HG03342 (cell line): ENCODE data around the gene TPP2.

Experiments used
- ATAC-seq: cut with Tn5 transposase; IDR thresholded peaks from one replicate; pipeline ENCODE4 v1.9.1; 2021; ENCODE audit warnings: mild to moderate bottlenecking, moderate library complexity; ENCODE audit not compliant: unreplicated experiment

Gene TPP2

GRCh38 chr13:102651892-102652291 lies 55.1 kb downstream of the TPP2 start:
- no peak for ATAC-seq

GRCh38 chr13:102654756-102655155 lies 58.0 kb downstream of the TPP2 start:
- ATAC-seq, result no peak

GRCh38 chr13:102657630-102658029 lies 60.8 kb downstream of the TPP2 start:
- ATAC-seq, result no peak

DNA sequence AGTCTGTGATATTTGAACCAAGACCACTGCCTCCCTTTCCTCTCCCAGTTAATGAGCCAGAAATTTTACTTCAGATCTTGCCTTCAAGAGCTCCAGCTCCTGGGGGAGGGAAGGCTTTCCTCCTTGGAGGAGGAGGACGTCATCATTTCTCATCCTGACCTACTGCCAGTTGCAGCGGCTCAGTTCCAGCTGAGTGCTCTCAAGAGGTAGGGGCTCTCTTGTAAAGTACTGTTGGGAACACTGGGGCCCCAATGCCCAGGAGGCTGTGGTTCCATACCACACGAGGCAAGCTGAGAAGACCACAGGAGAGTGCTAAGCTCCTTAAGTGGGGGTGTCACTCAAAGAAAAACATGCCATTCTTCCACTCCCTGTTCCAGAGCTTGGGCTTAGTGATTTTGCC lies 61.9 kb downstream of the TPP2 start:
- ATAC-seq, result no peak

DNA sequence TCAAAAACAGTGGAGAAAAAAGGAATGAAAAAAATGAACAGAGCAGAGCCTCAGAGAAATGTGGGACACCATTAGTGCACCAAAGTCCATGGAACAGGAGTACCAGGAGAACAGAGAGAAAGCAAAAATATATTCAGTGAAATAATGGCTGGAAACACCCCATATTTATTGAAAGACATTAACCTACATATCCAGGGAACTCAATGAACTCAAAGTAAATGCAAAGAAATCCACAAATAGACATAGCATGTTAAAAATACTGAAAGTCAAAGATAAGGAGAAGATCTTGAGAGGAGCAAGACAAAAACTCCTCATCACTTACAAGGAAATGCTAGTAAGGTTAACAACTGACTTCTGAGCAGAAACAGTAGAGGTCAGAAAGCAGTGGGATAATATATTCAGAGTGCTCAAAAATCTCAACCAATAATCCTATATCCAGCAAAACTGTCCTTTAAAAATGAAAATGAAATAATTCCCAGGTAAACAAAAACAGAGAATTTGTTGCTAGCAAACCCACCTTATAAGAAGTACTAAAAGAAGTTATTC lies 62.5 kb downstream of the TPP2 start:
- no peak for ATAC-seq

DNA sequence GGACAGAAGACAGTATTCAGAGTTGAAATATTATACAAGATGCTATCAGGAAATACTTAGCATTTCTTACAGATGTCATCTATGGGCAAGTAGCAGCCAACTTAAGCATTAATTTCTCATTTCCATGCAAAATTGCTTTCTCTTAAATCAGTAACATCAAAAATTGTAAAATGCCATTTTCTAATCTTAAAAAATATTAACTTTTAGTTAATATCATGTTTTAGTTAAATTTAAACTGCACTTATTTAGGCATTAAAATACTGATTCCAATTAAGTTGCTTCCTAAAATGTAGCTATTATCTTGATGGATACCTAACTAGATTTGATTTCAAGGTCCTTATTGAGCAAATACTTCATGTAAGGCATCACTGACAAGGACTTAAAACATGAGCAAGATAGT lies 70.2 kb downstream of the TPP2 start:
- ATAC-seq, result no peak

DNA sequence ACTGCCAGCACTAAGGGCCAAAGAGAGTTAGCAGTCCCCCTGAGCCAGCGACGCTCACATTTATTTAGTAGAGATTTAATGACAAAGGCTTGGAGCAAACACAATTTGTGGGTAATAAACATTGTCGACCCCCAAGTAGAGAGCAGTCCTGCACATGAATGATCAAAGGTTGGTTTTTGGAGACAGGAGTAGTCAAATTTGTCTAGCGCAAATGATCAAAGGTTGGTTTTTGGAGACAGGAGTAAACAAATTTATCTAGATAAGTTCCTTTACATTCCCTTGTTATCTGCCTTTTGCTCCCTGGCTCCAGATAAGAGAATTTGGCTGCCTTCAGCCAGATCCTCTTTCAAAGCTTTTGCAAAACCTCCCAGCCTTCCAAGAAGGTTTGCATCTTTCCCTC lies 71.1 kb downstream of the TPP2 start:
- ATAC-seq, result no peak

- ATAC-seq, result no peak
Measured at GRCh38 chr13:102670130-102670529, 73.3 kb downstream of the TPP2 start.

DNA sequence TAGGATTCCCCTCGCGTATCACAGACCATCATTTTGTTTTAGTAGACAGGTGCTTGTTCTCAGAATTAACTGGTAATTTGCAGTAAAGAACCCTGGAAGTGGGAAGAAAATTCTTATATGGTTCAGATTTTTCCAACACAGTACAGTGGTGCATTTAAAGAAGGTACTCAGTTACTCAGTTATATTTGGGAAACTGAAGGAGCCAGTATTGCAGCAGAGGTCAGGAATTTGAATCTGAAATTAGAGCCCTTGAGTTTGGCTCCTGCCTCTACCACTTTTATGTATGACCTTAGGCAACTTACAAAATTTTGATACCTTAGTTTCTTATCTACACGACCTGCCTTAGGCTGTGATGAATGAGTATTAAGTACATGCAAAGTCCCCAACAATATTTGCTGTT lies 78.3 kb downstream of the TPP2 start:
- ATAC-seq, result no peak

DNA sequence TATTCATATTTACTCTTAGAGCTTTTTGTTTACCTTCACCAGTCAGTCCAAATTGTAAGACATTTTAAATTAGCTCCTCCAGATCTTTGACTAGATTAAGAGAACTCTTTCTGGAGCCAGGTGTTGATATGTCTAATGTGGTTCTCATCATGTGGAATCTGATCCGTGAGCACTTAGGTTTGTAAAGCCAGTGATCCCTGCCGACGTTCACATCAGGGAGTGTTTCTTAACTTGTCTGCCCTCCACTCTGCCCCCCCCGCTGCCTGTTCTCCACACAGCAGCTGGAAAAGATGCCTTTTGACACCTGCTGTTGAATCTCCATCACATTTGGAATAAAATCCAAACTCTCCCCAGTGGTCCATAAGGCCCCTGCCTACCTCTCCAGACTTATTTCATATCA lies 80.3 kb downstream of the TPP2 start:
- ATAC-seq, result no peak

DNA sequence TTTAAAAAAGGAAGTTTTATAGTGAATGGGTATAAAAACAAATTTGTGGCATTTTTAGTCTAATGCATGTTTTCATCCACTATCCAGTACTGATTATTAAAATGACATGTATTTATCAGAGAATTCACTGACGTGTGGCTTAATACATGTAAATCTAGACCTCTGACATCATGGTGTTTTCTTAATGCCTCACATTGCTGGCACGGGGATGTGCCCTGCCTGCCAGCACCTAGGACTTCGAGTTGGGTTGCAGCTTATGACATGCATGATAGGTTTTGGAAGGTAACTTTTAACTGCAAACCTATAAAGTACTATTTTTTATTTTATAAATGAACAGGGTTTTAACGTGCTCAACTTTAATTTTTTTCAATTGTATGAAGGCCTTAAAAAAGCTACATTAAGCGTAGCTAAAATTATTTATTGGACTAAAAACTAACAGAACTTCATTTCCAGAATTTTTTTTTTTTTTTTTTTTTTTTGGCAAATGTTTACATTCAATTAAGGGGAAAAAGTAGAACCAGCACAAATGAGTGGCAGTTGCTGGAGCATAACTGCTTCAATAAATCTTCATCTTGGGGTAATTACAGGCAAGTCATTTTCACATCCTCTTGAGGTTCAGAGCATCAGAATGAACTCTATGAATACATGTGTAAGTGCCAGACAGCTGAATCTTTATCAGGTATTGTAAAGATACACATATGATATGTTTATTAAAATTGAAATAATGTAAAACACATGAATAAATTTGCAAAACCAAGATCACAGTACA lies 81.7 kb downstream of the TPP2 start:
- no peak for ATAC-seq

DNA sequence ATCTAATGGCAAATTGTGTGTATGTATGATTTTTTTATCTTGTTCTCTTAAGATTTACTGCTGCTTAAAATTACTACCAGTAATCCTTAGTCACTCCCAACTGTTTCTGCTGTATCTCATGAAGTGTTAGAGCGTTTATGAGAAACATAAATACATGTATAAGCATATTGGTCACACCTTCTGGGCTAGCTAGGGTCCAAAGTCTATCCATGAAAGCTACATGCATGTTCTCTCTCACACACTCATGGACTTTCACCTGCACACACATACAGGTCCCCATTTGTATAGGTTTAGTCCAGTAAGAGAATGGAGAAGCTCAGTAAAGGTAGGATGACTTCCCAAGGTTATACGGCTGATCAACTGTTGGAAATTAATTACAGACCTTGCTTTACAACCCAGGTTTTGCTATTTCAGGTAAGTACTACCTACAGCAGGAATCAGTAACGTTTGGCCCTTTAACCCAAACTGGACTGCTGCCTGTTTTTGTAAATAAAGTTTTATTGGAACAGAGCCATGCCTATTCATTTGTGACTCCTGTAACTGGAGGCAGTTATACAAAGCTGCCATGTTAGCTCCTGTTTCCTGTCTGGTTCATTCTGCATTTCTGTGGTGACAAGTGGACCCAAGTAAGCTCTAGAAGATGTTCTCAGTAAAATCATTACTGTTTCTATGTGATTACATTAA lies 82.8 kb downstream of the TPP2 start:
- ATAC-seq, result no peak

DNA sequence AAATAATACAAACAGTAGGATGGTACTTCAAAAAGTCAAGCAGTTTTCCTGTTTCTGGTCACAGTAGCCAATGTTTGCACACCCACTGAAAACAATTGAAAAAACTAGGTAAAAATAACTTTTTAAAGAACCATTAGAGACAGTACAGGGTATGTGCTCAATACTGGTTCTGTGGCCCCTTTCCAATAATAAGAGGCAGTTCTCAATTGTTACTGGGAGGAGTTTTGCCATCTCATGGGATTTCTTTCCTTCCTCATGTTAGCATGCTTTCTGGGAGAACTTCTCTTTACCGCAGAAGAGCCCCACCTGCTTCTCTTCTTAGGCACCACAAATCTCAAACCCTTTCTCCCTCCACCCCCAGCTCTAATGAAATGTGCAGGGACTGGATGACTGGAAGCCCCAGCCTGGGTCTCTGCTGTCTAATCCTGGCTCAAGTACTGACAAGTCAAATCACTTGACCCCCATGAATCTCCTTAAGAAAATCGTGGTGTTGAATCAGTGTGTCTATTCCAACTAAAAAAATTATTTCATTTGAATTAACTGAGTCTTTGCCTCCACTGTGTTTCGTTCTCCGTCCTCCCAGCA lies 83.4 kb downstream of the TPP2 start:
- no peak for ATAC-seq

DNA sequence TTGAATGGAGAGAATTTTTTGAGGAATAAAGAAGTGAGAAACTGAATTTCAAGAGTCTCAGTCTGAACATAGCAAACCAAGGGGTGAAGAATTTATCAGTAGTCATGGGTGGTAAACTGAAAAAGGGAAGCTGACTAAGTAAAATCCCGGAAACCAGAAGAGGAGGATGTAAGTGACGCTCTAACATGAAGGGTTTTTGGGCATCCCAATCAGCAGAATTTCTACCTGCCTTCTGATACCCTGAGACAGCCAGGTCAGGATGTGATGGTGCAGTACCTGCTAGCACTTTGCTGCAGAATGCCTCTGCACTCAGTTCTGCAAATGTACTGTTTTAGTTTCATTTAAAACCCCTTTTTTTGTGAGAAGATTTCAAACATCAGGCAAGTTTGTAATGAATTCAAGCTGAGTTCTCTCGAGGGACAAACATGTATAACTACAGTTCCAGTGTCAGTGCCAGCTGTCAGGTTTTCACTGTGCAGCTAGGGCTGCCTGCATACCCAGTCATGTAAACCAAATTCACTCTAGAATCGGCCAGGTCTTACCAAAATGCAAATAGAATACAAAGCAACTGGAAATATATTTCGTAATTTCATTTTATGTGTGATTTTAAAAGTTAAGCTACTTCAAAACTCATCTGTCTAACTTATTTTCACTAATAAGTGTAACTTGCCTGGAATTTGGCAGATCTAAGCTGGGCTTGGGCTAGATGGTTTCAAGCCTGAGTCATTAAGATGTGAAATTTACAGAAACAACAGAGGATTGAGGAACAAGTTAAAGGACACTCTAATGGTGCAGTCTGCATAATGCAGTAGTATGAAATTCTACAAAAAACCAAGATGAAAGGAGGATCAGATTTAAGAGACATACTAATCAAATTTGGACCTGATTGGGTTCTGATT lies 84.3 kb downstream of the TPP2 start:
- ATAC-seq, result no peak

- no peak for ATAC-seq
Measured at GRCh38 chr13:102682211-102682610, 85.4 kb downstream of the TPP2 start.

- ATAC-seq, result no peak
Measured at GRCh38 chr13:102682727-102683126, 85.9 kb downstream of the TPP2 start.

DNA sequence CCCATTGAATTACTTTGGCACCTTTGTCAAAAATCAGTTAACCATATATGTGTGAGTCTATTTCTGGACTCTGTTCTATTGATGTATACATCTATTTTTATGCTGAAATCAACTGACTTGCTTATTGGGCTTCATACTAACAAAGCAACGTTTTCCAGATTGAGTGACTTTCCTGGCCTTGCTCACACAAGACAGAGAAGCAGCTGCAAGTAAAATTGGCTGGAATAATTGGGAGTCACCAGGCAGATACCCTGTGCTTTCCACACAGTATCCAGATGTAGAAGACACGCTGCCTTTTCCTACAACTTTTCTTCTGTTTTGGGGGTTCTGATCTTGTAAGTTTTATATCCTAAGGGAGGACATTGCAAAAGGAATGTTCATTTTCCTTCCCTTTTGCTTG lies 86.9 kb downstream of the TPP2 start:
- ATAC-seq, result no peak

GRCh38 chr13:102686024-102686423 lies 89.2 kb downstream of the TPP2 start:
- no peak for ATAC-seq

DNA sequence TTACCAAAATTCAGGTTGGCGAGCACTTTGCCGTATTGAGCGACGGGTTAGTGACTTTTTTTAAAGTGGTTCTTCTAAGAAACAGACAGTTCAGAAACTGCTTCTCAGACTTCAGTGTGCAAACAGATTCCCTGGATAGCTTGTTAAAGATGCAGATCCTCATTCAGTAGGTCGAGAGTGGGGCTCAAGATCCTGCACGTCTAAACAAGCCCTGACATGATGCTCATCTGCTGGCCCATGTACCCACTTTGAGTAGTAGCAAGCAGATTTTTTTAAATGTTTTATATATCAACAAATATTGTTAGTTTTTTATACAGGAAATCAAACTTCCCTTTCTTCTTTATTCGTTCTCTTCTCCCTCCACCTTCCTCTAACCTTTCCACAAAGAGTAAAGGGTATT lies 90.7 kb downstream of the TPP2 start:
- no peak for ATAC-seq

GRCh38 chr13:102688306-102688973 lies 91.7 kb downstream of the TPP2 start:
- no peak for ATAC-seq
